Hippocampal formation (tissue), 2 donors: ENCODE measurements around the gene TNFSF12.
"Not testable (repeated sequence)": the region's sequence is repeated elsewhere in the genome, so short reads cannot be mapped to it uniquely, and the experiment has no call there.

Experiments used
- DNase-seq, 2 donors: peaks; one replicate each; lab custom pipeline; 2025; lab: John Stamatoyannopoulos, UW

TNFSF12 gene

DNA sequence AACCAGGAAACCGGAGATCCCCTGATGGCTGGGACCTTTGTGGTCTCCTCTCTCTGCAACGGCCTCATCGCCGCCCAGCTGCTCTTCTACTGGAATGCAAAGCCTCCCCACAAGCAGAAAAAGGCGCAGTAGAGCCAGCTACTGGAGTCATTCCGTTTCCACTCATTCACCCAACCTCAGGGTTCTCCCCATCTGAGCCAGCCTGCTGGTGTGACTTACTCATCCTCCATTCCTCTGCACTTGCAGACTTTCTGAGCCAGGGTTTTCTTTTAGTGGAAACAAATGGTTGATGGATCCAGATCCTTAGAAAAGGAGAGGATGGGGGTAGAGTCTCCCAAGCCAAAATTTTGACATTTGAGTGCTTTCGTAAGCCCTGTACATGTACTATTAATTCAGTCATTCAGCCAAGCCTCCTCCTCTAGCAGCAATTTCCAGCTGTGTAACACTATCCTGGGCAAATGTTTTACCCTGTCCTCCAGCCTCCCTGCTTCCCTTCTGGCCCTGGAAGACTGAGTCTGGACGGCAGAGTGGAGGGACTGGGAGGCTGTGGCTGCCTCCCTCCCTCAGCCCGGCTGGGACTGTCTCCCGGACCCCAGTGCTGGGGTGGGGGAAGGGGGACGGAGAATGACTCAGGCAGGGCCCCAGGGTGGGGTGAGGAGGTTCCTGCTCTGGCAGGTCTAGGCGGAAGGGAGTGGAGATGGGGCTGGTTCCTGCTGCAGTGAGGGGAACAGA, 38.7 kb downstream of the TNFSF12 start:
- no peak for DNase-seq

DNA sequence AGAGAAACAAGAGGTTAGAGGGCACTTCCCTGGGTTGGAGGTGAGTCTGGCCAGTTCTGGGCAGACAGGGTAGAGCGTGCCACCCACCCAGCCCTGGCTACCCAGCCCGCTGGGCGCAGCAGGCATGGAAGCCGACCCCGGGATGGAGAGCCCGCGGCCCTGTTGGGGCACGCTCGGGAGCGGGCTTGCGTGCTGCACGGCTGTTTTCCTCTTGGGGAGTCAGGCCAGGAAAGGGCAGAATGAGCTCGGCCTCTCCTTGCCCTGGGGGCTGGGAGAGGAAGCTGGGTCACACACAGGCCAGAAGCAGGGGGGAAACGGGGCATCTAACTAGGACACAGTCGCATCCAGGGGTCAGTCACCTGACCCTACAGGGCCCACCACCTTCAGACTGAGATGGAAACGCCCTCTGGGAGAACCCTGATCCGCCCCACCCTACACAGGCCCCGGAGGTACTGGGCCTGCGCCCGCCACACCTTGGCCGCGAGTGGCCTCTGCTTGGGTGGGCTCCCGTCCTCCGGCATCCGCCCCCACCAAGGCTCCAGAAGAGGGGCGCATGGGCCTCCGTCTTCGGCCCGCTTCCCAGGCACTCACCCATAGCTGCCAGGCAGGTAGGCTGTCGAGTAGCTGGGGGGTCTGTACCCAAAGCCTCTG, 39.8 kb downstream of the TNFSF12 start:
- DNase-seq = no peak

GRCh38 chr17:7589204-7589868, 40.5 kb downstream of the TNFSF12 start:
- DNase-seq = peak; percentile 72 to 77

DNA sequence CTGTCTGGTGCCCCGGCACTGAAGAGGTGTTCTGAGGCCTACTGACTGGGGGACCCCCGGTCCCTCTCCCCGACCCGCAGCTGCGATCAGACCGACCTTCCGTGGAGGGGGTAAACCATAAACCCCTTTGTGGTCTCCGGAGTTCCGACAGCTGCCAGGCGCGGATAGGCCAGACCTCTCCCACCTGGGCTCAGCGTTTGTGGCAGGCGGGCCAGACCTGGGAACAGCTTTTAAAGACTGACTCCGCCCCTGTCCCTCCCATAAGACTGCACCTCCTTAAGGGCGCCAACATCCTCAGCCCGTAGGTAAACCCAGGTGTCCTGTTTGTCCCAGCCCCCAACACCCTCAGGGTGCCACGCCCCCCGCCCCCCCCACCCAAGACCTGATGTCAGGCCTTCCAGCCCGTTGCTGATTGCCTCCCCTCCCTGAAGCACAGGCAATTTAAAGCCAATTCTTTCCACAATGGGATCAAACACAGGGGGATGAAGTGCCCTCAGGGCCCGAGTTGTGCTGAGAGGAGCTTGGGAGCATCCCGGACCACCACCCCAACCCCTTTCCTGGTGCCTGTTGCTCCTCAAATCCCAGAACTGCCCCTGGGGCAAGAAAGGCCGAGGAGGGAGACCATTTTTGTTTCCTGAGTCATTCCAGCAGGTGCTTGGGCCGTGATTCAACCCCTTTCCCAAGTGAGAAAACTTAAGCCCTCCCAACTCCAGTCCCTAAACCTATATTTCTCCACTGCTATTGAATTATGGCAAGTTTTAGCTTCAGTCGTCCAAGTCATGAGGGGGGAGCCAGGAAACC, 41.2 kb downstream of the TNFSF12 start, which contains the start of gene SOX15:
Gene SOX15 (minus strand): TSS at position 204 of the 801 bp plus-strand sequence. CDS start 418 bp downstream, outside the sequence.
- no peak for DNase-seq

- DNase-seq = no peak
These were observed 41.9 kb downstream of the TNFSF12 start for GRCh38 chr17:7590743-7591142.

- DNase-seq = no peak
These were observed 42.7 kb downstream of the TNFSF12 start for GRCh38 chr17:7591596-7591995.

DNA sequence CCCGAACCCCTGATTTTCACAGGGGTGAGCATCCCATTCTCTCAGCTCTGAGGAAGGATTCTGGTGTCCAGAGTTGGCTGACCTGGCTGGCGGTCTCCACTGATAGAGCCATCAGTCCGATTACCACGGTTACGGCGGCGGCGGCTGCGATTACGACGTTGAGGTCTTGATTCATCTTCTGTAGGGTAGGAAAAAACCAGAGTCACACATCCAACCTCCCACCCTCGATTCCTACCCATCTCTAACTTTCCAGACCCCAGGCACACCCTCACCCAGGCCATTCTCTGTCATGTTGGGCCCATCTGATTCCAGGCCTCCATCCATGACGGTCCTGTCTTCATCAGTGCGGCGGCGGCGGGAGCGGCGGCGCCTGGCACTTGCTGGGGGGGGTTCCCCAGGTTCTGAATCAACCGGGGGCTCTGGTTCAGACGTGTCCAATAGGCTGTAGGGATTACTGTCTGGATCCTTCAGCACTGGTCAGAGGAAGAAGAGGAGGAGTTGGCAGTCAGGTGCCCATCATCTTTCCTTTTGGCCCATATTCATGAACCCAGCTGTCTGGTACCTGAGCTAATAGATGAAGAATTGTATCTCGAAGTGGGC, 43.7 kb downstream of the TNFSF12 start:
- DNase-seq = no peak

- no peak for DNase-seq
These were observed 44.4 kb downstream of the TNFSF12 start for GRCh38 chr17:7593296-7593695.

DNA sequence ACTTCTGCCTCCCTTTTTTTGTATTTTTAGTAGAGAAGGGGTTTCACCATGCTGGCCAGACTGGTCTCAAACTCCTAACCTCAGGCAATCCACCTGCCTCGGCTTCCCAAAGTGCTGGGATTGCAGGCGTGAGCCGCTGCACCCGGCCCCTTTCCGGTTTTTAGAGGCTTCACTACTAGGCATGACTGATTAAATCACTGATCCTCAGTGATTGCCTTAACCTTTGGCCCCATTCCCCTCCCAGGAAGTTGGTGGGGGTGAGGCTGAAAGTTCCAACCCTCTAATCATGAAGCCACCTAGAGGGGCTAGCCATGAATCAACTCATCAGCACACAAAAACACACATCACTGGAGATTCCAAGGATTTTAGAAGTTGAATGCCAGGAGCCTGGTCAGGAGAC, 48.7 kb downstream of the TNFSF12 start:
- not testable (repeated sequence) for DNase-seq

DNA sequence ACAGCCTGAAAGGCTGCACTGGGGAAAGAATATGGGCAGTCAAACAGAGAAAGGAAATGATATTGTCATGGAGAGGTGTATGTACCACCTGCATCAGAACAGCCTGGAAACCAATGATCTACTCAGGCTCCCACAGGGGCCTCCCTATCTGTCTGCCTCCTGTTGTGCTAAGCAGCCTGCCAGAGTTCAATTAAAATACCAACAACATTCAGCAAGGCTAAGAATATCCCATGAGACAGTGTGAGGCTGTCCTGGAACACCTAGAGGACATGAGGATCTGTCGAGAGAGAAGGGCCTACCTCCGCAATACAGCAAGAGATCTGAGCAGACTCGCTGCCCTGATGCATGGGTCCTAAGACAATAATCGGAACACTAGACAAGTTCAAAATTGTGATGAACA, 57.4 kb downstream of the TNFSF12 start:
- DNase-seq = no peak
